OCI-LY1 (cell line): ENCODE measurements around the gene TRIM37.
A peak's percentile ranks its signal among the peaks of the same experiment; 100 is the strongest.
"Not testable (repeated sequence)": the region's sequence is repeated elsewhere in the genome, so short reads cannot be mapped to it uniquely, and the experiment has no call there.

Source experiments
- H2AFZ ChIP-seq: fragments of 200-600 bp; sonication (generic), shearing (Covaris generic); 2 replicates; pipeline ENCODE4 v1.6.0; 2014; ENCODE audit warnings: antibody characterized with exemption, mild to moderate bottlenecking, low read length
- H3F3A ChIP-seq: fragments of 200-600 bp; sonication (generic), shearing (Covaris generic); 2 replicates; pipeline ENCODE4 v1.6.0; 2014; ENCODE audit warnings: mild to moderate bottlenecking, antibody characterized with exemption, low read length, moderate library complexity; ENCODE audit not compliant: insufficient read depth
- H3K27ac ChIP-seq: fragments of 200-600 bp; sonication (generic); 2 replicates; pipeline ENCODE4 v1.5.1; 2014; ENCODE audit warnings: low read length, mixed run types, mild to moderate bottlenecking, low read depth; ENCODE audit not compliant: poor library complexity, severe bottlenecking
- H3K27me3 ChIP-seq: fragments of 200-600 bp; sonication (generic); 2 replicates; pipeline ENCODE4 v1.6.0; 2014; ENCODE audit warnings: antibody characterized with exemption, mild to moderate bottlenecking, low read length, moderate library complexity; ENCODE audit not compliant: insufficient read depth
- H3K36me3 ChIP-seq: fragments of 200-600 bp; sonication (generic); 2 replicates; pipeline ENCODE4 v1.6.1; 2014; ENCODE audit warnings: mild to moderate bottlenecking, antibody characterized with exemption, low read length, moderate library complexity, mixed read lengths; ENCODE audit not compliant: insufficient read depth
- H3K4me1 ChIP-seq: fragments of 200-600 bp; sonication (generic); 2 replicates; pipeline ENCODE4 v1.5.1; 2014; ENCODE audit warnings: mild to moderate bottlenecking, low read length, moderate library complexity; ENCODE audit not compliant: insufficient read depth, severe bottlenecking
- H3K4me2 ChIP-seq: fragments of 200-600 bp; sonication (generic), shearing (Covaris generic); 2 replicates; pipeline ENCODE4 v1.6.1; 2014; ENCODE audit warnings: low read length
- H3K4me3 ChIP-seq: fragments of 200-600 bp; sonication (generic); 2 replicates; pipeline ENCODE4 v1.5.1; 2014; ENCODE audit warnings: low read length, low read depth, mild to moderate bottlenecking, mixed read lengths; ENCODE audit not compliant: poor library complexity, severe bottlenecking
- H3K79me2 ChIP-seq: fragments of 200-600 bp; shearing (Covaris generic); 2 replicates; pipeline ENCODE4 v1.6.1; 2016; ENCODE audit warnings: mixed run types, low read length, mixed read lengths; ENCODE audit not compliant: insufficient read depth
- H3K9ac ChIP-seq: fragments of 200-600 bp; sonication (generic), shearing (Covaris generic); 2 replicates; pipeline ENCODE4 v1.6.1; 2014; ENCODE audit warnings: mild to moderate bottlenecking, low read length, mixed read lengths
- H3K9me2 ChIP-seq: fragments of 200-600 bp; sonication (generic), shearing (Covaris generic); 2 replicates; pipeline ENCODE4 v1.6.1; 2014; ENCODE audit warnings: low read depth, mild to moderate bottlenecking, low read length, mixed read lengths
- H3K9me3 ChIP-seq: fragments of 200-600 bp; shearing (Covaris generic); 2 replicates; pipeline ENCODE4 v1.6.1; 2014; ENCODE audit warnings: low read length, mixed read lengths
- H4K20me1 ChIP-seq: fragments of 200-600 bp; sonication (generic), shearing (Covaris generic); 2 replicates; pipeline ENCODE4 v1.6.0; 2016; ENCODE audit warnings: mild to moderate bottlenecking, low read length; ENCODE audit not compliant: insufficient read depth
- EZH2 ChIP-seq: fragments of 200-600 bp; sonication (generic), shearing (Covaris generic); IDR thresholded peaks from 2 replicates; pipeline ENCODE4 v1.8.0; 2017; ENCODE audit warnings: borderline replicate concordance, mixed run types, mild to moderate bottlenecking, antibody characterized with exemption, low read length, moderate library complexity, mixed read lengths
- TF ChIP-seq, protein P1 (sequence below): fragments of 200-600 bp; sonication (generic), shearing (Covaris generic); IDR thresholded peaks from 2 replicates; pipeline ENCODE4 v1.5.1; 2017; ENCODE audit warnings: mild to moderate bottlenecking, antibody characterized with exemption, low read length, moderate library complexity, mixed read lengths

The TRIM37 gene

DNA sequence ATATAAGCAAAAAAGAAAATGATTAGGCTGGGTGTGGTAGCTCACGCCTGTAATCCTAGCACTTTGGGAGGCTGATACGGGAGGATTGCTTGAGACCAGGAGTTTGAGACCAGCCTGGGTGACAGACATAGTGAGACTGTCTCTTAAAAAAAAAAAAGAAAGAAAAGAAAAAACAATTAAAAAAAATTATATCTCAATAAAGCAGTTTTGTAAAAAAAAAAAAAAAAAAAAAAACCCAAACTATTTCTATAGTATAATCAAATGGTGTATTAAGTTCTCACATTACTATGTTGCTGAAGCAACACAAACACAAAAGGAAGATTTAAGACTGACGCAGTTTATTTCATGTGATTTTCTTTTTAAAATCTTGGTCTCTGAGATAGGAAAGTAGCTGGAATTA is 140.5 kb downstream of the TRIM37 start:
- no peaks in the 10 kb centered on the region for H4K20me1 ChIP-seq
- no peak overlapping the region for H3K9ac ChIP-seq
- no peaks in the 10 kb centered on the region for H3K79me2 ChIP-seq
- no peak overlapping the region for H3K27ac ChIP-seq
- no peak overlapping the region for H2AFZ ChIP-seq
- H3K9me2 ChIP-seq, result no peaks in the 10 kb centered on the region
- no peaks in the 10 kb centered on the region for H3F3A ChIP-seq
- H3K9me3 ChIP-seq, result no peaks in the 10 kb centered on the region
- H3K27me3 ChIP-seq, result no peaks in the 10 kb centered on the region
- H3K36me3 ChIP-seq, result no peaks in the 10 kb centered on the region
- H3K4me3 ChIP-seq, result no peak overlapping the region
- TF ChIP-seq, protein P1, sequence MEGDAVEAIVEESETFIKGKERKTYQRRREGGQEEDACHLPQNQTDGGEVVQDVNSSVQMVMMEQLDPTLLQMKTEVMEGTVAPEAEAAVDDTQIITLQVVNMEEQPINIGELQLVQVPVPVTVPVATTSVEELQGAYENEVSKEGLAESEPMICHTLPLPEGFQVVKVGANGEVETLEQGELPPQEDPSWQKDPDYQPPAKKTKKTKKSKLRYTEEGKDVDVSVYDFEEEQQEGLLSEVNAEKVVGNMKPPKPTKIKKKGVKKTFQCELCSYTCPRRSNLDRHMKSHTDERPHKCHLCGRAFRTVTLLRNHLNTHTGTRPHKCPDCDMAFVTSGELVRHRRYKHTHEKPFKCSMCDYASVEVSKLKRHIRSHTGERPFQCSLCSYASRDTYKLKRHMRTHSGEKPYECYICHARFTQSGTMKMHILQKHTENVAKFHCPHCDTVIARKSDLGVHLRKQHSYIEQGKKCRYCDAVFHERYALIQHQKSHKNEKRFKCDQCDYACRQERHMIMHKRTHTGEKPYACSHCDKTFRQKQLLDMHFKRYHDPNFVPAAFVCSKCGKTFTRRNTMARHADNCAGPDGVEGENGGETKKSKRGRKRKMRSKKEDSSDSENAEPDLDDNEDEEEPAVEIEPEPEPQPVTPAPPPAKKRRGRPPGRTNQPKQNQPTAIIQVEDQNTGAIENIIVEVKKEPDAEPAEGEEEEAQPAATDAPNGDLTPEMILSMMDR, result no peak
- no peak for TF ChIP-seq EZH2
- H3K4me2 ChIP-seq, result no peak overlapping the region
- no peaks in the 10 kb centered on the region for H3K4me1 ChIP-seq

DNA sequence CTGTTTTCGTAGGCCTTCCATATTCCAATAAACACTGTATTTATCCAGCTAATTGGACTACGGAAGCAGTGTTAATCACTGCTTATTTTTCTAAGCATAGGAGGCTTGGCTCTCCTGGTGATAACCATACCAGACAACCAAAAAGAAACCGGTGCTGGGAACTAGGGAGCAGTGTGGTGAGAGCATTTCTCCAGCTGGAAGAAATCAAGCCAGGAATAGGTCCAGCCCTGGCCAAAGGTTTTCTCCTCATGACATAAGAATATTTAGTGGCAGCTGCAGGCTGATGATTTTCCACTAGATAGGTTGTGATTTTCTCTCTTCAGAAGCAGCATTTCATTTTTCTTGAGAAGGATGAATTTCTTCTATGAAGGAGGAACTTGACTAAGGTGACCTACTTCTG is 141.5 kb downstream of the TRIM37 start:
- Histone ChIP-seq H3K9ac (no peak overlapping the region), H4K20me1 (no peaks in the 10 kb centered on the region), H3K4me1 (no peaks in the 10 kb centered on the region), H3K4me3 (no peak overlapping the region), H3K4me2 (no peak overlapping the region), H3K9me3 (no peaks in the 10 kb centered on the region), H3F3A (no peaks in the 10 kb centered on the region), H3K27me3 (no peaks in the 10 kb centered on the region), H2AFZ (no peak overlapping the region), H3K27ac (no peak overlapping the region), H3K79me2 (no peaks in the 10 kb centered on the region), H3K36me3 (no peaks in the 10 kb centered on the region), H3K9me2 (no peaks in the 10 kb centered on the region)
- TF ChIP-seq, protein P1, result no peak
- no peak for TF ChIP-seq EZH2

DNA sequence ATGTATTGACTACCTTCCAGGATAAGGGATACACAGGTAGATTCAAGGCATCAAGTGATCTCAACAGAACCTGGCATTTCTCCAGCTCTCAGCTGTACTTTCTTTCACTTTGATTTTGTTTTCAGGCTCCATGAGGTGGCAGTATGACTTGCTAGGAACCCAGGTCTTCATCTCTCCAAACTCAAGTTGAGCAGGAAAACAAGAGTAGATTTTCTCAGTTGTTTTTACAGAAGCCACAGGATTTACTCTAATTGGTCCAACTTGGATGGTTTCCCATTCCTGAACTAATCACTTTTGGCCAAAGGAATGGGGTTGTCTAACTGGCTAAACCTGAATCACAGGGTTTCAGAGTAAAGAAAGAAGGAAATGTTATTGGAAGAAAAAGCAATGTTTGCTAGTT is 146.6 kb downstream of the TRIM37 start:
- Histone ChIP-seq H3K9me2 (no peaks in the 10 kb centered on the region), H3K4me2 (no peak overlapping the region), H3K9ac (no peak overlapping the region), H3K27ac (no peak overlapping the region), H3K4me1 (no peaks in the 10 kb centered on the region), H3K4me3 (no peak overlapping the region), H4K20me1 (no peaks in the 10 kb centered on the region), H3K36me3 (no peaks in the 10 kb centered on the region), H2AFZ (no peak overlapping the region), H3K79me2 (no peaks in the 10 kb centered on the region), H3K9me3 (no peaks in the 10 kb centered on the region), H3F3A (no peaks in the 10 kb centered on the region), H3K27me3 (no peaks in the 10 kb centered on the region)
- TF ChIP-seq EZH2, result no peak
- TF ChIP-seq, protein P1, result peak; percentile 36; the same call in 1 of the 2 replicates

DNA sequence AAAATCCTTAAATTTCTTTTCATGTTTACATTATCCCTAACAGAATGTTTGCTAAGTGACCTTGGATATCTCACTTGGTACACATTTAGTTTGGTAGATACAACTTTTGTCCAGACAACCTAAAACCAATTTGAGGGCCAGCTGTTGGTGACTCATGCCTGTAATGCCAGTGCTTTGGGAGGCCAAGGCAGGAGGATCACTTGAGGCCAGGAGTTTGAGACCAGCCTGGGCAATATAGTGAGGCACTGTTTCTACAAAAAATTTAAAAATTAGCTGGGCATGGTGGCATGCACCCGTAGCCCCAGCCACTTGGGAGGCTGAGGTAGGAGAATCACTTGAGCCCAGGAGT is 149.0 kb downstream of the TRIM37 start:
- not testable (repeated sequence) for H3F3A ChIP-seq, H4K20me1 ChIP-seq, H3K27ac ChIP-seq

More for the DNA sequence above, 149.0 kb downstream of the TRIM37 start:
- not testable (repeated sequence) for H3K4me1 ChIP-seq, H3K79me2 ChIP-seq, H3K4me3 ChIP-seq, H3K9me3 ChIP-seq, H3K9ac ChIP-seq, H3K4me2 ChIP-seq, H3K27me3 ChIP-seq, H3K36me3 ChIP-seq, H3K9me2 ChIP-seq, H2AFZ ChIP-seq
